GM18517 (cell line): Measurements from ENCODE around the gene AQP5.

Experiments
- ATAC-seq: cut with Tn5 transposase; IDR thresholded peaks from one replicate; pipeline ENCODE4 v1.9.1; 2021; ENCODE audit warnings: mild to moderate bottlenecking, moderate library complexity; ENCODE audit not compliant: unreplicated experiment

Gene AQP5

DNA sequence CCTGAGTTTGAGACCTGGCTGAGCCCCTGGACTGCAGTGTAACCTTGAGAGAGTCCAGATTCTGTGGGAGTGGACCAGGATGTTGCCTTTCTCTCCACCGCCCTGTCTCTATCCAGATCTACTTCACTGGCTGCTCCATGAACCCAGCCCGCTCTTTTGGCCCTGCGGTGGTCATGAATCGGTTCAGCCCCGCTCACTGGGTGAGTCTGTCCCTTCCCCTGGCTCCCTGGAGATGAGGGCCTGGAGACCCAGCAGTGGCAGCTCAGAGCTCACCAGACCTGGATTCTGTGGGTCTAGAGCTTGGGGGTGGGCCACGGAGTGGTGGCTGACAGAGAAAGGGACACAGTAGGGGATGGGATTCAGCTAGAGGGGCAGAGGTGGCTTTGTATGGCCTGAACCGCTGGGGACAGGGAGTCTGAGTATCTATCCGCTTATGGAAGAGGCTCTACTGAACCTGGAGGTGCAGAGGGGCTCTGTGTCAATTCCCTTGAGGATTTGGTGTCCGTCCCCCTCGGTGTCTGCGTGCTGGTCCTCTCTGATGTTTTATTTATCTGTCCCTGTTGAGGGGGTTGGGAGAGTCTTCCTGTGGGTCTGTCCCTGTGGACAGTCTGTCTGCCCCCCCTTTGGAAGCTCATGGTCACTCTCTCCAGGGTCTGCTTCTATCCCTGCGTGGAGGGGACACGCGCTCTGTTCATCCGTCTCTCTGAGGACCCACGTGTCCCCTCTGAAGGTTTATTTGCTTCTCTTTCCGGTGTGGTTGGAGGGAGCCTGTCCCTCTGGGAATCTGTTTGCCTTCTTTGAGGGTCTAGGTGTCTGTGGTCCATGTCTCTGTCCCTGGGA lies 2.5 kb downstream of the AQP5 start:
- ATAC-seq: no peak

DNA sequence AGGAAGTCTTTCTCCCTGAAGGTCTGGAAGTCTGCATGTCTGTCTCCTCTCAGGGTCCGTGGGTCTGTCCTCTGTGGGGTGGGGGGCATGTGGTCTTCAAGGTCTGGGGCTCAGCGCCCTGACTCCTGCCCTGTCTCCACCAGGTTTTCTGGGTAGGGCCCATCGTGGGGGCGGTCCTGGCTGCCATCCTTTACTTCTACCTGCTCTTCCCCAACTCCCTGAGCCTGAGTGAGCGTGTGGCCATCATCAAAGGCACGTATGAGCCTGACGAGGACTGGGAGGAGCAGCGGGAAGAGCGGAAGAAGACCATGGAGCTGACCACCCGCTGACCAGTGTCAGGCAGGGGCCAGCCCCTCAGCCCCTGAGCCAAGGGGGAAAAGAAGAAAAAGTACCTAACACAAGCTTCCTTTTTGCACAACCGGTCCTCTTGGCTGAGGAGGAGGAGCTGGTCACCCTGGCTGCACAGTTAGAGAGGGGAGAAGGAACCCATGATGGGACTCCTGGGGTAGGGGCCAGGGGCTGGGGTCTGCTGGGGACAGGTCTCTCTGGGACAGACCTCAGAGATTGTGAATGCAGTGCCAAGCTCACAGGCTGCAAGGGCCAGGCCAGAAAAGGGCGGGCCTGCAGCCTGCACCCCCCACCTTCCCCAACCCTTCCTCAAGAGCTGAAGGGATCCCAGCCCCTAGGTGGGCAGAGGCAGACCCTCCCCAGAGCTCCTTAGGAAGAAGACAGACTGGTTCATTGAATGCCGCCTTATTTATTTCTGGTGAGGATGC lies 3.4 kb downstream of the AQP5 start:
- ATAC-seq: no peak

DNA sequence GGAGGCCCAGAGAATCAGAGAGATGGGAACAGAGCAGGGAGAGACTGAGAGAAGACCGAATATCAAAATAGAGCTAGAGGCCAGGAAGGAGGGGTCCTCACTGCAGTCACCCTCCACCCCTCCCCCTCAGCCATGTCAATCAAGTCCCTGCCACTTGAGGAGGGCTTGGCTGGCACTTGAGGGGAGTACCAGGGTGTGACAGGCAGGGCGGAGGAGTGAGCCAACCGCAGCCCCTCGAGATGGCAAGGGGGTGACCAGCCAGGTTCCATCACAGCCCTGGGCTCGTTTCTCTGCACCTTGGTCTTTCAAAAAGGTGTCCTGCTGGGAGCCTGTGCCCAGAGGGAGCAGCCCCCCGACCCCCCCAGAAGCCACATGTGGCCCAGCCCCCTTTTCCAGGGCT lies 4.2 kb downstream of the AQP5 start:
- ATAC-seq: no peak

DNA sequence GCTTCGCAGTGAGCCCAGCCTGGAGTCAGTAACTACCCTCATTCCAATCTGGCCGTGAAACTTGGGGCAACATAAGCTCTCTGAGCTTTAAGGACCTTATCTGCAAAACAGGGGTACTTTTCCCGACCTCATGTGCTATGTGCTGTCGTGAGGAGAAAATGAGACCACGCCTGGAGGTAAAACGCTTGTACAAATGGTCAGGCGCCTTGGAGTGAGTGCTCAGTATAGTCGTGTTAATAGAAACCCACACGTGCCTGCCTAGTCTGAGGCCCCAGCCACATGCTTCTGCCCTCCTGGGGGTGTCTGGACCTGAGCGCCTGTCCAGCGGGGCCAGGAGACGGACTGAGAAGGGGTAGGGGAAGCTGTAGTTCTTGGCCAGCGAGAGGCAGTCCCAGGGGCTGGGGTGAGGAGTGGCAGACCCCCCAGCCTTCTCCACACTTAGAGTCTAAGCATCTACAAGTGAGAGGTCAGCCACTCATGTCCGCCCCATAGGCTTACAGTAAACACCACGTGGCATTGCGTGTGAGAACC lies 4.9 kb downstream of the AQP5 start:
- ATAC-seq: no peak

DNA sequence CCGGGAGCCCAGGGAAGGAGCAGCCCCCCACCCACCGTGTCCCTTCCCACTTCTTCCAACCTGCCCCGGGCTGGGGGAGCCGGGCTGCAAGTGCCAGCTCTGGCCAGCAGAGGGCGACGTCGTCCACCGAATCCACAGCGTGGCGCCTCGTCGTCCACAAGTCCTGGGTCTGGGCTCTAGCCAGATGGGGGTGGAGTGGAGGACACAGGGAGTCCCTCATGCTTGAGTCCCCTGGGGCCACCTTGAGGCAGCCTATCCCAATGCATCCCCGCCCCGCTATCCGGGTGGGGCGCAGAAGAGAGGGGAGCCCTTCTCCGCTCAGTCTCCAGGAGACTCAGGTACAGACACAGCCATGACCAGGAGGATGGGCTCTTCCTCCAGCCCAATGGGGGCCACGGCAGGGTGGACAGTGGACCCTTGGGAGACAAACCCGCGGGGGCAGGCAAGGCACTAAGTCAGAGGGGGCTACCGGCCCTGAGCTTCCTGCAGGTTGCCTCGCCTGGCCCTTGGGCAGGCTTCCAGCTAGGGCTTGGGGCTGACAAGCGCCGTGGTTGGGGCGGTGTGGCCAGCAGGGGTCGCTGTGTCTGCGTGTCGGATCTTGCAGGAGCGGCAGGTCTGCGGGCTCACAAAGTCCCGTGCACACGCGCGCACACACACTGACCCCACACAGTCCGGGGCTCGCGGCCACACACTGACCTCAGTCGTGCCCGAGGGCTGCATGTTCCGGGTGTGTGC lies 5.5 kb downstream of the AQP5 start:
- ATAC-seq: peak; percentile 69

DNA sequence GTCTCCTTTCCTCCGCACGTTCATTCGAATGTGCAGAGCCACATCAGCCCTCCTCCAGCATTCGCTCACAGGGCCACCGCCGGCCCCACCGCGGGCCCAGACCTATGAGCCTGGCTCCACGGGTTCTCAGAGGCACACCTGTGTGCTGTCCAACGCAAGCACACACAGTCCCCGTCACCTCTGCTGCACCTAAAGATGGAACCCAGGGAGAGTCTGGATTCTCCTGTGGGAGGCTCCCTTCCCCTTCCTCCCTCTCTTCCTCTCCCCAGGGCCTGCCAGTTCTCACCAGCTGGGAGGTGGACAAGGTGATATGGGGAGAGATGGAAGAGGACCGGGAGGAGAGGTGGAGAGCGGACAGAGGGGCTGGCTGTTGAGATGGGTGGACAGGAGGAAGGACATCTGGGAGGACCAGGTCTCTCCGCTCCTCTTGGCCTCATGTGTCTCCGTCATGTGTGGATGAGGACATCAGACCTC lies 6.1 kb downstream of the AQP5 start:
- ATAC-seq: no peak

DNA sequence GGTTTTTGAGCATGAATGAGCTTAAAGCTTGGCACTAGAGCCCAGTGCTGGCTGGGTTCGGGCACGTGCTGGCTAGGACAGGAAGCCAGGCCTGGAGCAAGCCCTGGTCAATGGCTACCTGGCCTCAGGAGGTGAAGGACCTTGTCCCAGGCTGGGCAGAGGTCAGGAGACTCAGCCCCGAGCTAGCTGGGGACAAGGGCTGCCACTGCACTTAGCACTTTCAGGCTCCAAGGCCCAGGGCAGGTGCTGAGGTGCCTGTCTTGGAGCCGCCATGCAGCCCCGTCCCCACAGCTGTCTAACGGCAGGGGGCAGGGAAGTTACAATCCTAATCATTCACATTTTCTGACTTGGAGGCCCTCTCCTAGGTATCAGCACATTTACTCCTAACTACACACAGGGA lies 6.8 kb downstream of the AQP5 start:
- no peak for ATAC-seq

DNA sequence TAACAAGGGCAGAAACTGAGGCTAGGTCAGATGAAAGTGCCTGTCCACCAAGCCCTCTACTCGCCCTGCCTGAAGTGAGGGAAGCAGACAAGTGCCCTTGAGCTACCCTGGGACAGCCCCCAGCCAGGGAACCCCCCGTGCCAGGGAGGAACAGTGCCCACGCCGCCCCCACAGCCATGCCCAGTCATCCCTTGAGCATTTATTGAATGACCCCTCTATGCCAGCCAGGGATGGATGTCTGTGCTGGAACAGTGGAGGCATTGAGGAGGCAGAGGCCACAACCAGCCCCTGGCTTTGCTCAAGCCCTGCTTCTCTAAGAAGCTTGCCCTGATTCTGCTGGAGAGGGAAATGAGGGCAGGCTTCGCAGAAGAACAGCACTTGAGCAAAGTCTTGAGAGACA lies 7.4 kb downstream of the AQP5 start:
- no peak for ATAC-seq

DNA sequence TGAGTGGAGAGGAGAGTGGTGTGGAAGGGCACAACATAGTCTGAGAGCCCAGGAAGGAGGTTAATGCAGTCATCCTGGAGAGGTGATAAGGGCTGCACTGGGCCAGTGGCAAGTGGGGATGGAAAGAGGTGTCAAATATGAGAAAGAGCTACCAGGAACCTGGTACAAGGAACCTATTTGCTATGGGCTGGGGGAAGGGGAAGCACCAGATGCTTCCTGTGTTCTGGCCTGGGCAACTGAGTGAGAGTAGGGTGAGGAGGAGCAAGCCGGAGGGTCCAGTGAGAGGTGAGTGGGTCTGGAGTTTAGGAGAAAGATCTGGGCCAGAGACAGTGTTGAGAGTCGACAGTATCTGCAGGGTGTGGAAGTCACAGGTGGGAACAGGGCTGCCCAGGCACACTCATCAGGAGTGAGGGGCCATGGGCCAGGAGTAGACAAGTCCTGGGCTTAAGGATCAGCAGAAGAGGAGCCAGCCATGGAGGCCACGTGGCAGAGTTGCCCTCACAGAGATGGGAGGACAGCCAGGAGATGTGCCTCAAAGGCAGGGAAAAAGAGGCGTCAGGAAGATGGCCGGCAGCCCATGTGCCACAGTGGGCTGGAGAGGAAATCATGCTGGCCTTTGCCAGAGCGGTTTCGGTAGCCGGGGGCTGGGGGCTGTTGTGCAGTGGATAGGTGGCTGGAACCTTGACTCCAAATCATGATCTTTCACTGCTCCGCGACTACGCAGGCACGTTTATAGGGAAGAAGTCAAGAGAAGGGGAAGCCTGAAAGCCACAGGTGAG lies 8.2 kb downstream of the AQP5 start:
- ATAC-seq: no peak

DNA sequence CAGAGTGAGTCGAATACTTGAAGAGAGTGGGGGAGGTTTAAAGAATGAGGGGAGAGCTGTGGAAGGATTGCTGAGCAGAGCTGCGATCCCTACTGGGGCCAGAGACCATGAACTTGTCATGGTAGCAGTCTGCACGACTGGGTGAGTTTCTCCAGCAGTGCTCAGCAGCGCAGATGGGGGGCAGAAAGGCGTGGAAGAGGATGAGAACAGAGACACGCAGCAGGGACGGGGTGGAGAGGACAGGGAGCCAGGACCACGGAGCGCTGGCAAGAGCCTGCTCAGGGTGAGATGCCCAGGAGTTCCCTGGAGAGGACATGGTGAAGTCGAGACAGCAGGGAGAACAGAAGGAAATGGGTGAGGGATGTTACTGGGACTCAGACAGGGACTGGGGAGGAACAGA lies 9.0 kb downstream of the AQP5 start:
- no peak for ATAC-seq

DNA sequence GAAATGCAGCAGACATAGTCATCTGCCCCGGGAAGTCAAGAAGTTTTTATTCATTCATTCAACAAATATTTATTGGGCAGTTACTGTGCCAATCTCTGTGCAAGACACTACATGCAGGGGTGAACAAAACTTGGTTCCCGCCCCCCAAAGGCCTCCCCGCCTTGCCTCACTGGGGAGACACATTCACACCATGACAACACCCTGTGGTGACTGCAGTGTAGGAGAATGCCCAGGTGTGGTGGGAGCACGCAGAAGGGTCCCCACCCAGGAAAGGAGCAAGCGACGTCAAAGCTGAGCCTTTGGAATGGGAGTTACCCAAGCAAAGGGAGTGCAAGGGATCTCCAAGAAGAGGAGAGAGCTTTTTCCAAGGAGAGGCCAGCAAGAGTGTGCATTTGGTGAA lies 9.5 kb downstream of the AQP5 start:
- ATAC-seq: no peak

DNA sequence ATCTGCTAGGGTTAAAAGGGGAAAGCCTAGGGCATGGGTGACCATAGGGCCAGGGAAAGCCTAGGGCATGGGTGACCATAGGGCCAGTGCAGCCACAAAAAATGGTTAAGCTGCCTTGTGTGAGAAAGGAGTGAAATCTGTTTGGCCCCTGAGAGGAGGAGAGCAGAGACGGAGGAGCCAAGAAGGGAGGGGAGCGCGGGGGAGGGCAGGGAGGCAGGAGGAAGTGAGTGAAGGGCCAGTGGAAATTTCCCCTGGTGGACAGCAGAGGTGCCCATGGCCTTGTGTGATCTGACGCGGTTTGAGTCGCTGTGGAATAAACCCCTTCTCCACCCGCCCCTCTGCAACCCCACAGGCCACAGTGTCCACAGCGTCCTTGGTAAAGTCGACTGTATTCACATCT lies 10.5 kb downstream of the AQP5 start:
- no peak for ATAC-seq

DNA sequence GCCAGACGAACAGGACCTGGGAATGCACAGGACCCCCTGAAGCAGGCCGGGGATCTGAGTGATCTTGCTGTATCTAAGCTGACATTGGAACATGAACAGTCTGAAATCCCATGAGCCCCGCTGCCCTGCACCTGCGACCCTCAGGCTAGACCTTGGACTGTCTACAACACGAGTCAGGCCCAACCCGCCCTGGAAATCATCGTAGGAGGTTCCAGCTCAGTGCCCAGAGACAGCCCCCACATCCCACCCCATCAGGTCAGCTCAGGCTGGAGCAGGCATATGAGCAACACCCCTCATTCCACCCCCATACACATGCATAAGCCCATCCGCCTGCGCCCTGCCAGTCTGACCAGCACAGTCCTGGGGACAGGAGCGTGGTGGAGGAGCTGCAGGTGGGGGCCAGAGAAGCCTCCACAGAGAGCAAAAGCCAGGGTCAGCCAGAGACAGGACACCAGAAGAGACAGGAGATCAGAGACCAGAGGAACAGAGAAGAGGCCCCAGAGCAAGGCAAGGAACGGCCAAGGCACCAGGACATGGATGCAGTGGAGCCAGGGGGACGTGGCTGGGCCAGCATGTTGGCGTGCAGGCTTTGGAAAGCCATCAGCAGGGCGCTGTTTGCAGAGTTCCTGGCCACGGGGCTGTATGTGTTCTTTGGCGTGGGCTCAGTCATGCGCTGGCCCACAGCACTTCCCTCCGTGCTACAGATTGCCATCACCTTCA lies 11.1 kb downstream of the AQP5 start, which contains the start of gene AQP6:
AQP6 (plus strand) TSS at position 307 of the 720 bp plus-strand sequence; CDS start at position 534, 227 bp downstream.
- no peak for ATAC-seq

DNA sequence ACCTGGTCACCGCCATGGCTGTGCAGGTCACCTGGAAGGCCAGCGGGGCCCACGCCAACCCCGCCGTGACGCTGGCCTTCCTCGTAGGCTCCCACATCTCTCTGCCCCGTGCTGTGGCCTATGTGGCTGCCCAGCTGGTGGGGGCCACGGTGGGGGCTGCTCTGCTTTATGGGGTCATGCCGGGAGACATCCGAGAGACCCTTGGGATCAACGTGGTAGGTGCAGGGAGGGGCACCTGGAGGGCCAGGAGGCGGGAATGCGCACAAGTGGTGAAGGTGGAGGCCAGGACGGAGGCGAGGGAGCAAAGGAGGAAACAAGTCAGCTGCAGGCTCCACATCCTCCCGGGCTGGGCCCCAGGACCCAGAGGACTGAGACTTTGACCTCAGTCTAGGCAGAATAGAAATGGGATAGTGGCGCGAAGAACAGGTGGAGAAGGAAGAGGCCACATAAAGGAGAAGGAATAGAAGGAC lies 11.7 kb downstream of the AQP5 start:
- no peak for ATAC-seq

DNA sequence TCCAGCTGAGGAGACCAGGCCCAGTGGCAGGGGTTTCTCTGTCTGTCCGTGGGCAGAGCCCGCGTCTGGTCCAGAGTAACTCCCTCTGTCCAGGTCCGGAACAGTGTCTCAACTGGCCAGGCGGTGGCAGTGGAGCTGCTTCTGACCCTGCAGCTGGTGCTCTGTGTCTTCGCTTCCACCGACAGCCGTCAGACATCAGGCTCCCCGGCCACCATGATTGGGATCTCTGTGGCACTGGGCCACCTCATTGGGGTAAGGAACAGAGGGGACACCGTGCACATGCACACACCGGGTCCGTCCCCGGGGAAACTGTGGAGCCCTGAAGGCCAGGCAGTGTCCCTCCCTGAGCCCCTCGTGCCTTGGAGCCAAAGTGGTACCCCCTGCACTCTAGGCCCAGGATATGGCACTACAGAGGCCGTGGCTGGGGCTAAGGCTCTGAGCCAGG lies 12.6 kb downstream of the AQP5 start:
- no peak for ATAC-seq

DNA sequence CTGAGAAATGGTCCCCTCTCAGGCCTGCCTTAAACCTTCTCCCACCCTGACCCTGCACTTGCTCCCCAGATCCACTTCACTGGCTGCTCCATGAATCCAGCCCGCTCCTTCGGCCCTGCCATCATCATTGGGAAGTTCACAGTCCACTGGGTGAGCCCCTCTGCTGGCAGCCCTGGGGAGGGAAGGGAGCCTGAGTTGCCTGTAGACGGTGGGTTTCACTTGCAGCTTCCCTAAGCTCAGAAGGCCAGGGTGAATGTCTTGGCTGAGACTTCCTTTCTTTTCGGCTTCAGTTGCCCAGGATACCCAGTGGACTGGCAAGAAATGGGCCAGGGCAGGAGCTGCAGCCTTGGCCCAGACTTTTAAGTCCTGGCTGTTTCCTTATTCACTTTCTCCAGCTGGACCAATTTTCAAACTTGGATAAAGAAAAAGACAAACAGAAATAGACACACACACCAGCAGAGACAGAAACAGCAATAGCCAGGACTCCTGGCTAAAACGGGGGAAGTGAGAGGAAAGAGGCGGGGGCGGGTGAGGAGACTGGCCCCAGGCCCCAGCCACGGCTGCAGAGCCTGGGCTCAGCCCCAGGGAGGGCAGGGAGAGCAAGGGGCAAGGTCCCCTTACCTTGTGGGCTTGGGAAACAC lies 13.1 kb downstream of the AQP5 start:
- ATAC-seq: no peak

DNA sequence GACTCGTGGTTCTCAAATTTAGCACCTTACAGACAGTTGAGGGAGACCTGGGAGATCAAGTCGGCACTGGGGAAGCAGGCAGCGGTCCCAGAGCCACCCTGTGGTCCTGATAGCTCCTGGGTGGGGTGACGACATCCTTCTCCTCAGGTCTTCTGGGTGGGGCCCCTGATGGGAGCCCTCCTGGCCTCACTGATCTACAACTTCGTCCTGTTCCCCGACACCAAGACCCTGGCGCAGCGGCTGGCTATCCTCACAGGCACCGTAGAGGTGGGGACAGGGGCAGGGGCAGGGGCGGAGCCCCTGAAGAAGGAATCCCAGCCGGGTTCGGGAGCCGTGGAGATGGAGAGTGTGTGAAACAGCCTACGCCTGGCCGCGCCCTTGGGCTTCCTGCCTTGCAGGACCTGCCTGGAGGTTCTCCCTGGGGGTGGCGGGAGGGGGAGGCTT lies 13.7 kb downstream of the AQP5 start:
- no peak for ATAC-seq

DNA sequence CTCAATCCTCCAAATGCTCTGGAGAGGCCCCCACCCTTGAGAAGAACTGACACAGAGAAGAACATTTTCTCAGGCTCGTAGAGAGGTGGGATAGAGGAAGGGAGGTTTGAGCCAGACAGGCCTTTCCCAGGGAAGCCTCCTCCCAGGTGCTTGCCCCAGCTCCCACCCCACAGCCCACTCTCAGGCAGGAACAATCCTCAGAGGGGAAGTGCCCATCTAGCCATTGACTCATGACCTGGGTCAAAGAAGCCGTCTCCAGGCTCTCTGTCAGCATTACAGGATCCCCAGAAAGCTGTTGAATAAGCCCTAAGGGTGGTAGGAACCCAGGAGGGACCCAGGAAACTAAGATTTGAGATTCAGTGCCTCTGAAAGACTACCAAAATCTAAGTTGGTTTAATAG lies 14.9 kb downstream of the AQP5 start:
- no peak for ATAC-seq

DNA sequence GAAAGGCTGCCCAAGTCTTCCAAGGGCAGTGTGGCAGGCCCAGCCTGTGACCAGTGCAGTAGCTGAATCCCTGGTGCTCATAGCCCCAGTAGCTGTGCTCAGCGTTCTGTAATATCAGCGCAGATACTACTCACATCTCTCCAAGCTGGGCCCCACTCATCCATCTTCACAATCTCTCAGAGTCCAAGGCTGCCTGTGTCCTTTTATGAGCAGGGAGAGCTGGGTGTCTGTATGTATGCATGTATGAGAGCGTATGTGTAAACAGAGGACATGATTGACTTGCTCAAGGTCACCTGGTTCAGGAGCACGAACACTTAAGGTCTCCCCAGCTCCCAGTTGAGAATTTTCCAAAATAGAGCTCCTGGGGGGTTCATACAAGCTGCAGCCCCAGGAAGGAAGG lies 16.5 kb downstream of the AQP5 start:
- no peak for ATAC-seq
